OCI-LY7 (cell line): Measurements from ENCODE around the gene ATAD1.

Experiments
- EZH2phosphoT487 ChIP-seq: fragments of 200-600 bp; sonication (generic); IDR thresholded peaks from 2 replicates; pipeline ENCODE4 v1.6.1; 2018; ENCODE audit warnings: low read depth, borderline replicate concordance, mild to moderate bottlenecking, mixed run types, antibody characterized with exemption, low read length, moderate library complexity, mixed read lengths
- TF ChIP-seq, protein P1 (sequence below): fragments of 200-600 bp; sonication (generic); conservative IDR thresholded peaks from 2 replicates; pipeline ENCODE4 v1.5.1; 2014; ENCODE audit warnings: mild to moderate bottlenecking, antibody characterized with exemption, low read length, moderate library complexity, mixed read lengths

DNA sequence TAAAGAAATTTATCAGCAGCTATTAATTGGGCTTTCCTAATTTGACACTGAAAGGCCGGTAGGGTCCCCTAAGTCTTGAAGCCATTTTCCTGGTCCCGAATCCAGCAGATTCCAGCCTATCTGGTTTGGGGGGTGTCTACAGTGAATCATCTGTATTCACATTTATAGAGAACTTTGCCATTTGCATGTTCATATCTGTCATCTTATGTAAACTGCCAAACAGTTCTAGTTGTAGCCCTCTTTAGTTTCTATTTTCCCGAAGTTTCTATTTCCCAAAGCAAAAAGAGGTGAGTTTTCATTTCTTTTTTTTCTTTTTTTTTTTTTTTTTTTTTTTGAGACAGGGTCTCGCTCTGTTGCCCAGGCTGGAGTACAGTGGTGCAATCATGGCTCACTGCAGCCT is 110.8 kb downstream of the ATAD1 start:
- TF ChIP-seq, protein P1, sequence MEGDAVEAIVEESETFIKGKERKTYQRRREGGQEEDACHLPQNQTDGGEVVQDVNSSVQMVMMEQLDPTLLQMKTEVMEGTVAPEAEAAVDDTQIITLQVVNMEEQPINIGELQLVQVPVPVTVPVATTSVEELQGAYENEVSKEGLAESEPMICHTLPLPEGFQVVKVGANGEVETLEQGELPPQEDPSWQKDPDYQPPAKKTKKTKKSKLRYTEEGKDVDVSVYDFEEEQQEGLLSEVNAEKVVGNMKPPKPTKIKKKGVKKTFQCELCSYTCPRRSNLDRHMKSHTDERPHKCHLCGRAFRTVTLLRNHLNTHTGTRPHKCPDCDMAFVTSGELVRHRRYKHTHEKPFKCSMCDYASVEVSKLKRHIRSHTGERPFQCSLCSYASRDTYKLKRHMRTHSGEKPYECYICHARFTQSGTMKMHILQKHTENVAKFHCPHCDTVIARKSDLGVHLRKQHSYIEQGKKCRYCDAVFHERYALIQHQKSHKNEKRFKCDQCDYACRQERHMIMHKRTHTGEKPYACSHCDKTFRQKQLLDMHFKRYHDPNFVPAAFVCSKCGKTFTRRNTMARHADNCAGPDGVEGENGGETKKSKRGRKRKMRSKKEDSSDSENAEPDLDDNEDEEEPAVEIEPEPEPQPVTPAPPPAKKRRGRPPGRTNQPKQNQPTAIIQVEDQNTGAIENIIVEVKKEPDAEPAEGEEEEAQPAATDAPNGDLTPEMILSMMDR: no peak
- TF ChIP-seq EZH2phosphoT487: no peak
